Erythroblast (primary cell): ENCODE results near the gene TRPC4AP.

Source experiments
- DNase-seq, 2 experiments: peaks; one replicate each; lab custom pipeline; 2025; lab: John Stamatoyannopoulos, UW
- GATA1 ChIP-seq: IDR thresholded peaks from 2 replicates; pipeline ENCODE4 v1.6.1; 2011; ENCODE audit warnings: low read depth, mild to moderate bottlenecking, control low read depth, low read length, moderate library complexity
- POLR2A ChIP-seq: IDR thresholded peaks from 2 replicates; pipeline ENCODE4 v1.6.1; 2011; ENCODE audit warnings: mild to moderate bottlenecking, low read length

TRPC4AP gene

GRCh38 chr20:35001596-35002362 is 90.8 kb downstream of the TRPC4AP start:
- TF ChIP-seq POLR2A (no peak), GATA1 (no peak)
- peak; percentile 17 to 37 for DNase-seq

GRCh38 chr20:35000922-35001595 is 91.5 kb downstream of the TRPC4AP start:
- no peak for DNase-seq
- TF ChIP-seq GATA1 (no peak), POLR2A (no peak)

- no peak for DNase-seq
- TF ChIP-seq GATA1: no peak
- no peak for TF ChIP-seq POLR2A
Observed at GRCh38 chr20:35000311-35000921, 92.2 kb downstream of the TRPC4AP start.

- TF ChIP-seq POLR2A: no peak
- TF ChIP-seq GATA1: no peak
- no peak for DNase-seq
Observed at GRCh38 chr20:34999782-35000181, 92.8 kb downstream of the TRPC4AP start.

- TF ChIP-seq POLR2A (no peak), GATA1 (no peak)
- no peak for DNase-seq
Observed at GRCh38 chr20:34999021-34999451, 93.6 kb downstream of the TRPC4AP start.

- no peak for DNase-seq
- TF ChIP-seq GATA1: no peak
- no peak for TF ChIP-seq POLR2A
Observed at GRCh38 chr20:34998331-34998950, 94.2 kb downstream of the TRPC4AP start.

- TF ChIP-seq POLR2A (no peak), GATA1 (no peak)
- no peak for DNase-seq
Observed at GRCh38 chr20:34997774-34998173, 94.8 kb downstream of the TRPC4AP start.

GRCh38 chr20:34997131-34997561 is 95.5 kb downstream of the TRPC4AP start:
- TF ChIP-seq POLR2A (no peak), GATA1 (no peak)
- DNase-seq: peak; percentile 30 to 36

GRCh38 chr20:34996243-34997028 is 96.2 kb downstream of the TRPC4AP start:
- DNase-seq: no peak
- TF ChIP-seq GATA1: no peak
- no peak for TF ChIP-seq POLR2A

- no peak for DNase-seq
- TF ChIP-seq GATA1 (no peak), POLR2A (no peak)
Observed at GRCh38 chr20:34995696-34996095, 96.9 kb downstream of the TRPC4AP start.

- no peak for DNase-seq
- TF ChIP-seq POLR2A (no peak), GATA1 (no peak)
Observed at GRCh38 chr20:34995192-34995591, 97.4 kb downstream of the TRPC4AP start.

GRCh38 chr20:34994509-34995131 is 98.0 kb downstream of the TRPC4AP start:
- DNase-seq: no peak
- TF ChIP-seq POLR2A (no peak), GATA1 (no peak)

- no peak for DNase-seq
- no peak for TF ChIP-seq GATA1
- TF ChIP-seq POLR2A: no peak
Observed at GRCh38 chr20:34993941-34994508, 98.6 kb downstream of the TRPC4AP start.
